HepG2 (cell line): ENCODE data around the gene MPP7. TPM values are rescaled to one million over a fixed set of nuclear protein-coding genes. Genes with fewer than 3 reads are reported as not detected.

ENCODE experiments used
- ATAC-seq: fragments of 200-7000 bp; cut with Tn5 transposase; 3 replicates; pipeline ENCODE4 v1.9.1; 2020; ENCODE audit warnings: mild to moderate bottlenecking, moderate library complexity
- BruUV-seq: library from RNA; stranded (reverse); fragments of 400-500 nt; replicated peaks from 2 replicates; lab custom pipeline; 2021; lab: Mats Ljungman, UMichigan
- CTCF ChIA-PET: fragments of 300-600 bp; formaldehyde crosslinking; extraction: SDS; loops from one replicate; lab custom pipeline; 2021; ENCODE audit warnings: low total read pairs, inconsistent platforms, low intra/inter-chr PET ratio; lab: Yijun Ruan, JAX
- POLR2A ChIA-PET: fragments of 350-600 bp; sonication (Branson Sonifier 250); formaldehyde crosslinking; loops from one replicate; lab custom pipeline; 2020; ENCODE audit warnings: antibody characterized with exemption, inconsistent platforms; lab: Yijun Ruan, JAX
- DNase-seq: peaks from one replicate; pipeline ENCODE4 v3.0.0-alpha.2; 2015; ENCODE audit warnings: low spot score
- FAIRE-seq: peaks from 3 replicates; lab custom pipeline; 2011; peaks lifted over from hg19 to GRCh38; lab: Jason Lieb, UNC
- H2AFZ ChIP-seq: one replicate; pipeline ENCODE4 v1.6.1; 2011; ENCODE audit warnings: low read length, inconsistent platforms
- H3K27ac ChIP-seq: fragments of 300-600 bp; 3 replicates; pipeline ENCODE4 v1.8.0; 2011; ENCODE audit warnings: mixed run types, mild to moderate bottlenecking, mixed read lengths, low read length, inconsistent platforms; ENCODE audit not compliant: insufficient read depth; ENCODE audit errors: extremely low read length
- H3K27me3 ChIP-seq, 2 experiments: fragments of 200-600 bp in 1 of 2; 2 replicates in 1 of 2; 3 replicates in 1 of 2; pipeline versions ENCODE4 v1.6.0 to v1.8.0; 2011; ENCODE audit warnings: low read length in 2 of 2, mild to moderate bottlenecking in 2 of 2, moderate library complexity in 2 of 2, inconsistent platforms in 1 of 2; ENCODE audit not compliant: insufficient read depth in 2 of 2, control insufficient read depth in 1 of 2
- H3K36me3 ChIP-seq, 2 experiments: fragments of 200-600 bp in 1 of 2; replicated peaks in 1 of 2; 2 replicates in 1 of 2; 3 replicates in 1 of 2; pipeline versions ENCODE4 v1.5.1 to v1.8.0; 2011; ENCODE audit warnings: low read length in 2 of 2, inconsistent platforms in 1 of 2; ENCODE audit not compliant: insufficient read depth in 2 of 2, control insufficient read depth in 1 of 2
- H3K4me1 ChIP-seq: 2 replicates; pipeline ENCODE4 v1.5.1; 2012; ENCODE audit warnings: low read length, inconsistent platforms; ENCODE audit not compliant: insufficient read depth
- H3K4me2 ChIP-seq: 2 replicates; pipeline ENCODE4 v1.6.0; 2011; ENCODE audit warnings: low read depth, low read length, inconsistent platforms
- H3K4me3 ChIP-seq, 3 experiments: fragments of 200-600 bp in 1 of 3; sonication (generic), shearing (Covaris generic) in 1 of 3; replicated peaks in 1 of 3; 2 replicates each; pipeline ENCODE4 v1.5.1; 2011 to 2016; ENCODE audit warnings: low read length in 3 of 3, inconsistent platforms in 2 of 3, low read depth in 2 of 3, mild to moderate bottlenecking in 2 of 3, control low read depth in 1 of 3, mixed read lengths in 1 of 3; ENCODE audit not compliant: insufficient read depth in 1 of 3
- H3K79me2 ChIP-seq: one replicate; pipeline ENCODE4 v1.6.1; 2011; ENCODE audit warnings: low read length, inconsistent platforms; ENCODE audit not compliant: insufficient read depth
- H3K9ac ChIP-seq: 2 replicates; pipeline ENCODE4 v1.6.0; 2011; ENCODE audit warnings: mild to moderate bottlenecking, low read depth, low read length, inconsistent platforms; ENCODE audit not compliant: insufficient read depth
- H3K9me3 ChIP-seq: 2 replicates; pipeline ENCODE4 v1.5.1; 2012; ENCODE audit warnings: mild to moderate bottlenecking, low read length
- H4K20me1 ChIP-seq: 2 replicates; pipeline ENCODE4 v1.6.0; 2011; ENCODE audit warnings: inconsistent platforms, mild to moderate bottlenecking, low read length, moderate library complexity; ENCODE audit not compliant: insufficient read depth
- KMT2A ChIP-seq: sonication (generic); formaldehyde crosslinking; IDR thresholded peaks from 2 replicates; pipeline ENCODE4 v1.4.0; 2020; ENCODE audit warnings: missing genetic modification reagents
- NONO ChIP-seq, 2 experiments: fragments of 450-650 bp in 1 of 2; sonication (generic) in 1 of 2; formaldehyde crosslinking in 1 of 2; IDR thresholded peaks in 1 of 2; conservative IDR thresholded peaks in 1 of 2; 2 replicates each; pipeline versions ENCODE4 v1.6.1 to v1.8.0; 2017 to 2022; ENCODE audit warnings: mild to moderate bottlenecking in 1 of 2, missing genetic modification reagents in 1 of 2, moderate library complexity in 1 of 2
- REL ChIP-seq: sonication (generic); formaldehyde crosslinking; conservative IDR thresholded peaks from 2 replicates; pipeline ENCODE4 v1.8.0; 2022; ENCODE audit warnings: mild to moderate bottlenecking, missing genetic modification reagents, moderate library complexity
- TEAD3 ChIP-seq: optimal IDR thresholded peaks from 2 replicates; pipeline ENCODE3; 2016; ENCODE audit warnings: borderline replicate concordance
- YEATS2 ChIP-seq: sonication (generic); formaldehyde crosslinking; IDR thresholded peaks from 2 replicates; pipeline ENCODE4 v1.4.0; 2020; ENCODE audit warnings: missing genetic modification reagents, borderline replicate concordance
- ZBTB1 ChIP-seq: sonication (generic); formaldehyde crosslinking; IDR thresholded peaks from 2 replicates; pipeline ENCODE4 v1.4.0; 2020; ENCODE audit warnings: missing genetic modification reagents, borderline replicate concordance
- ZHX2 ChIP-seq, 2 experiments: sonication (generic) in 1 of 2; formaldehyde crosslinking in 1 of 2; IDR thresholded peaks; 2 replicates each; pipeline versions ENCODE4 v1.6.1 to v1.9.0; 2014 to 2022; ENCODE audit warnings: antibody characterized with exemption in 1 of 2, borderline replicate concordance in 1 of 2, inconsistent platforms in 1 of 2, low read depth in 1 of 2, missing genetic modification reagents in 1 of 2
- ZNF225 ChIP-seq: sonication (generic); formaldehyde crosslinking; IDR thresholded peaks from 2 replicates; pipeline ENCODE4 v1.4.0; 2020; ENCODE audit warnings: mild to moderate bottlenecking, missing genetic modification reagents
- ZNF44 ChIP-seq: sonication (generic); formaldehyde crosslinking; IDR thresholded peaks from 2 replicates; pipeline ENCODE4 v1.5.1; 2020; ENCODE audit warnings: mild to moderate bottlenecking, missing genetic modification reagents
- ZNF546 ChIP-seq: sonication (generic); formaldehyde crosslinking; conservative IDR thresholded peaks from 2 replicates; pipeline ENCODE4 v1.8.1; 2023; ENCODE audit warnings: mild to moderate bottlenecking, missing genetic modification reagents
- ZNF557 ChIP-seq: sonication (generic); formaldehyde crosslinking; IDR thresholded peaks from 2 replicates; pipeline ENCODE4 v1.4.0; 2020; ENCODE audit warnings: missing genetic modification reagents
- ZSCAN30 ChIP-seq: sonication (generic); formaldehyde crosslinking; IDR thresholded peaks from 2 replicates; pipeline ENCODE4 v1.5.0; 2020; ENCODE audit warnings: mild to moderate bottlenecking, missing genetic modification reagents
- WGBS: methylation state at CpG from one replicate; pipeline ENCODE4 v1.1.6; 2017; ENCODE audit warnings: low lambda C conversion rate; 5-methylcytosine and 5-hydroxymethylcytosine counted together
- in situ Hi-C: cut with HindIII; loops from 2 replicates; pipeline ENCODE4 v1.10.0; 2017; ENCODE audit warnings: low pct_unique_long_range_greater_than_20kb; ENCODE audit not compliant: extremely low pct_ligation_motif_present
- intact Hi-C: fragments of 100-400 bp; cut with micrococcal nuclease; formaldehyde crosslinking; loops from one replicate; pipeline ENCODE4 v1.10.0; 2022; ENCODE audit not compliant: unreplicated experiment
- polyA plus RNA-seq, 8 experiments: library from polyadenylated mRNA; depleted of rRNA in 3 of 8; stranded (reverse) in 7 of 8; unstranded in 1 of 8; fragments of >200 nt; fragmentation: Illumina TruSeq in 4 of 8; extraction: Trizol in 4 of 8; gene quantifications; 2 replicates each; pipeline versions ENCODE4 v1.2.1 to v1.2.3, GENCODE V29; 2011 to 2016; ENCODE audit warnings: low read depth in 4 of 8, missing spikeins in 1 of 8, mixed read lengths in 1 of 8; ENCODE audit not compliant: insufficient read depth in 1 of 8
- total RNA-seq, 5 experiments: library from RNA; depleted of rRNA; stranded (reverse); fragments of >200 nt; fragmentation: Illumina TruSeq; extraction: Trizol; gene quantifications; 2 replicates each; pipeline ENCODE4 v1.2.3, GENCODE V29; 2016; ENCODE audit warnings: low read depth in 1 of 5
- TF ChIP-seq, protein P1 (sequence below): sonication (generic); formaldehyde crosslinking; IDR thresholded peaks from 2 replicates; pipeline ENCODE4 v1.5.0; 2020; ENCODE audit warnings: mild to moderate bottlenecking, low read depth, missing genetic modification reagents, borderline replicate concordance
- TF ChIP-seq, protein P2 (sequence below): sonication (generic); formaldehyde crosslinking; IDR thresholded peaks from 2 replicates; pipeline ENCODE4 v1.5.1; 2020; ENCODE audit warnings: mild to moderate bottlenecking, missing genetic modification reagents, borderline replicate concordance

Gene MPP7
- total and polyA plus RNA-seq, 2 of the 13 experiments (the other 11 are each of a cell fraction or from before 2014, with no cell fraction given), result 6.8 to 16.4 TPM

GRCh38 chr10:28317760-28318159 is 14.9 kb upstream of the MPP7 start:
- no peak overlapping the region for H3K9ac ChIP-seq
- no peak overlapping the region for H3K4me3 ChIP-seq
- no peak for TF ChIP-seq KMT2A (CRISPR knock-in tag)
- TF ChIP-seq YEATS2 (CRISPR knock-in tag), result no peak
- TF ChIP-seq ZSCAN30, result no peak
- TF ChIP-seq TEAD3 (CRISPR knock-in tag), result no peak
- no peak for TF ChIP-seq ZNF546 (CRISPR knock-in tag)
- TF ChIP-seq ZNF44 (CRISPR knock-in tag), result no peak
- TF ChIP-seq ZNF225 (CRISPR knock-in tag), result no peak
- no peak for TF ChIP-seq REL
- TF ChIP-seq, protein P1, sequence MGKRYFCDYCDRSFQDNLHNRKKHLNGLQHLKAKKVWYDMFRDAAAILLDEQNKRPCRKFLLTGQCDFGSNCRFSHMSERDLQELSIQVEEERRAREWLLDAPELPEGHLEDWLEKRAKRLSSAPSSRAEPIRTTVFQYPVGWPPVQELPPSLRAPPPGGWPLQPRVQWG (CRISPR knock-in tag), result no peak
- no peak for TF ChIP-seq ZBTB1 (CRISPR knock-in tag)
- TF ChIP-seq ZNF557 (CRISPR knock-in tag), result no peak
- TF ChIP-seq, protein P2, sequence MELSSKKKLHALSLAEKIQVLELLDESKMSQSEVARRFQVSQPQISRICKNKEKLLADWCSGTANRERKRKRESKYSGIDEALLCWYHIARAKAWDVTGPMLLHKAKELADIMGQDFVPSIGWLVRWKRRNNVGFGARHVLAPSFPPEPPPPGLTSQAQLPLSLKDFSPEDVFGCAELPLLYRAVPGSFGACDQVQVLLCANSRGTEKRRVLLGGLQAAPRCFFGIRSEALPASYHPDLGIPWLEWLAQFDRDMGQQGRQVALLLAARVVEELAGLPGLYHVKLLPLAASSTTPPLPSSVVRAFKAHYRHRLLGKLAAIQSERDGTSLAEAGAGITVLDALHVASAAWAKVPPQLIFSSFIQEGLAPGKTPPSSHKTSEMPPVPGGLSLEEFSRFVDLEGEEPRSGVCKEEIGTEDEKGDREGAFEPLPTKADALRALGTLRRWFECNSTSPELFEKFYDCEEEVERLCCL (CRISPR knock-in tag), result no peak
- no peak for TF ChIP-seq NONO (IDR thresholded peaks at IDR 0.05)
- TF ChIP-seq NONO (CRISPR knock-in tag; conservative IDR thresholded peaks at IDR 0.05), result no peak
- TF ChIP-seq ZHX2 (IDR thresholded peaks at IDR 0.05; ENCODE audit: low read depth), result no peak
- TF ChIP-seq ZHX2 (CRISPR knock-in tag; IDR thresholded peaks at IDR 0.05; ENCODE audit: borderline replicate concordance), result no peak
- TF ChIP-seq, all 625 proteins: peak for 0
- CTCF ChIA-PET, result no interaction called here
- ATAC-seq (no peak), DNase-seq (no peak), FAIRE-seq (no peak)
- no peak overlapping the region for H3K27ac ChIP-seq
- intact Hi-C loops (no loop called here), in situ Hi-C loops (no loop called here)
- no peaks in the 10 kb centered on the region for H3K36me3 ChIP-seq
- H4K20me1 ChIP-seq, result no peaks in the 10 kb centered on the region
- 53% methylated on average over 7 of the region's 7 CpGs for WGBS
- no peak overlapping the region for H3K4me2 ChIP-seq
- POLR2A ChIA-PET, result no interaction called here
- H3K79me2 ChIP-seq, result no peaks in the 10 kb centered on the region
- H2AFZ ChIP-seq, result no peak overlapping the region
- BruUV-seq, result no TSS peak
- peaks cover 0 to 8% of the 10 kb centered on the region in 2 experiments; a peak in 1 of 5 replicates for H3K27me3 ChIP-seq
- no peaks in the 10 kb centered on the region for H3K9me3 ChIP-seq
- H3K4me1 ChIP-seq, result no peaks in the 10 kb centered on the region
